Measurements from ENCODE around the gene GALNT13.

The GALNT13 gene

DNA sequence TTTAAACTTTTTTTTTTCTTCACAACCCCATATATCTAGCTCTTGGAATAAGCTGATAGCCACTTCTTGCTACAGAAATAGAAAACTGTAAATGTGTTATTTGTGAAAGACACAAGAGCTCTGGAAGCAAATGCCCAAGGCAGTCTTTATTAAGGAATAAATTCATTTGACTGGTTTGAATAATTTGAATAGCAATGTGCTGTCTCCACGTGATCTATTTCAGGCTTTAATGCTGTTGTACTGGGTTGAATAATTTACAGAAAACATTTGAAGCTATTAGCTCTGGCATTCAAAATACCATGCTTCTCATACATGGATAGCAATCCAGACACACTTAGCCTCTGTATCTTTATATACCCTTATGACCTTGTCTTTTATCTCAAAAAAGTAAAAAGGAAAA lies 460.1 kb downstream of the GALNT13 start:
- no peak for DNase-seq

DNA sequence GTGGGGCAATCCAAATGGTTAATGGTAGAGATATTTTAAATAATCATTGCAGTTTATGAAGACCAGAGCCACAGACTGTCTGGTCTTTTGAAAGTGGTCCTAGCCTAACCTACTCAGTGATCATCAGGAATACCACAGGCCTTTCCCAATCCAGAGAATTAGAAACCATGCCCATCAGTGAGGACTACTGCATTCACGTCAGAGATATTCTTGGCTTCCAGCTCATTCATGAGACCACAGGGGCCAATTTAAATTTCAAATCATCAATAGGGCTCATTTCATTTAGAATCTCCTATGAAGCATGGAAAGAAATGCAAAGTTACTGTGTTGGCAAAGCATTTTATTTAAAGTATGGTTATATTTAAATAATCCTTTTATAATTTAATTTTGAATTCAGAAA lies 464.5 kb downstream of the GALNT13 start:
- no peak for DNase-seq

DNA sequence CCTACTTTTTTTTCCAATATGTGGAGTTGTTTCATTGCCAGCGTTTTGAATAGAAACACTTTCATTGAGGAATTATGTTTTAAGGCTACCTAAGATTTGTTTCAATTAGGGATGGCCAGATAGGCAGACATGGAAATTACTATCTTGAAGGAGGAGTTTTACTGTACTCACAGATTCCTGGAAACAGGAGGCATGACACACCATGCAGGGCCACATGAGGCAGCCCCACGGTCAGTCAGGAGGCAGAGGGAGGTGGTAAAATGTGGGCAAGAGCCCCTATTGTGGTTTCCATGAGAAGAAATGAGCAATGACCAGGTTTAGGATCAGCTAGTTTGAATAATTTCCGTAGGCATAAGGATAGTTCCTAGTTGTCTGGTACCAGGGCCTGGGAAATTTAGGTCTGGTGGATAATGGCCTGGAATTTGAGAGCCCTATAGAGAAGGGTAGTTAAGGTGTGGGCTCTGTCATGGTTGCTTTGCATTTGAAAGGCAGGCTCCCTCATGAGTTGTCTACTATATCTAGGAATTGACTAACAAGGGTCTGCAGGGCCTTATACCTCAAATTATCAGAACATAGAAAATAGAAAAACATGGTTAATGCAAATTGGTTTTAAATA lies 466.7 kb downstream of the GALNT13 start:
- DNase-seq, result no peak

DNA sequence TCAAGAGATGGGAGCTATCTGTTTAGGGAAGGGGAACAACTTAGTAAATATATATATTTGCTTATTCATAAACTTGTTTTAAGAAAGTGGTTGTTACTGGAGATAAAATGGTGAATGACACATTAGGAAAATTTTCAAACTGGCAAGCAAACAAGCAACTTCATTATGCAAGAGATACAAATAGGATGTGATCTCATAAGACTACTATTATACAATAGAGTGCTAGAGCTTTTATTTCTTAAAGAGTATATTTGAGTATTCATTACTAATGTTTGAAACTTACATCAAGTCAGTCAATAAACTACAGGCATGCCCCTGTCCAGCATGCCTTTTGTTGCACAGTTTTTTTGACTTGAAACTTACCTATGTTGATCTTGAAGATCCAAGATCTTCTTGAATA lies 471.6 kb downstream of the GALNT13 start:
- DNase-seq, result no peak

DNA sequence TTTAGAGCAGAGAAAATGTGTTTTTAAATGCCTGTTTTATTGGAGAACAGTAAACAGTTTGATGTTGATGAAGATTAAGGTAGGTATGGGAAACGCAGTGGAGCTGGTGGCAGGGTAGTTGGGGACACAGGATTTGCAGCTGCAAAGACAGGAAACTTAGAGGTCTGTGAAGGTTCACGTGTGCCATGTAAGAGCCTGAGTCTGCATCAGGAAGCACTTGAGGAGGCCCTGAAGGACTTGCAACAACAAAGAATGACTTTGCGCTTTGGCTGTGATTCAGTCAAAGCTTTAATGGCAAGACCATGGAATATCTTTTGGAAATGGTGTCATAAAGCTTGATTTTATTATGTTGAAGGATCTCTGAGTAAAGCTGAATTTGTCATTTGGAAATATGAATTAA lies 479.2 kb downstream of the GALNT13 start:
- DNase-seq, result no peak

DNA sequence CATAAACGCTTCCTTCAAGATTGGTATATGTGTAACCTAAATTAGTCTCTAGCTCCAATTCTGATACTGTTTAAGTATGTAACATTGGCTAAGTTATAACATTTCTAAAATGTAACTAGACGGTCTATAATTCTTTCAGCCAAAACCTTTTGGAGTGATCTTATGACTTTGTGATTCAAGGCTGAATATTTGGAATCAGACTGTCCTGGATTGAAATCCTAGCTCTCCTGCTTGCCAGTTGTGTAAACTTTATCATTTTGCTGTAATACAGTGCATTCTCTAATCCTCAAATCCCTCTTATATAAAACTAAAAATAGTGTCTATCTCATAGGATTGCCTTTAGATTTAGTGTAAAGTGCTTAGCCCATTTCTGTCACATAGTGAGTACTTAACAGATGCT lies 489.6 kb downstream of the GALNT13 start:
- DNase-seq, result no peak

DNA sequence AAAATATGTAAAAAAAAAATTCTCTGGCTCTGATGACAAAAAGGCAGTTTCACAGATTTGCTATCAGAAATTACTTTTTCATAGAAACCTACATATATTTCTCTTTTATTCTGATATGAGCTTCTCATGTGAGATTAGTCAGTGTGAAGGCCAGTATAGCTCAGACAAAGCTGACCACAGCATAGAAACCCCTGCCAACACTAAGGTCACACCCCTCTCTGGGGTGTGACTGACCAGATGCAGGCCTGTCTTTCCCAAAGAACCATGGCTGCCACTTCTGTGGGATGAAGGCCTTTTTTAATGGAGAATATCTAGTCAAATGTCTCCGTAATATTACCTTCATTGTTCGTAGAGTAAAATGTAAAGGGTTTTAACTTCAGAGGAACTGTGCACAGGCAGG lies 496.4 kb downstream of the GALNT13 start:
- DNase-seq, result no peak

DNA sequence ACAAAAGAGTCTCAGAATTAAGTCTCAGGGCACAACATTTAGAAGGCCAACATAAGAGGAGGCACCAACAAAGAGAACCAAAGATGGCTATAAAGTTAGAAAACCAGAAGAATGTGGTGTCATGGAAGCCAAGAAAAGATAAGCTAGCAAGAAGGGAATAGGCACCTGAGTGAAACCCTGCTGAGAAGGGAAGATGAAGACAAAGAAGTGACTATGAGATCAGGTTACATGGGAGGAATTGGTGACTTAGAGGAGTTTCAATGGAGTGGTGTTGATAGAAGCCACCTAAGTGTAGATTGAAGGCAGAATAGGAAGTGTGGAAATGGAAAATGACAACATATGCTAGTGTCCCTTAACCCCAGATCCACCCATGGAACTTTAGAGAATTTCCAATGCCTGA lies 499.2 kb downstream of the GALNT13 start:
- no peak for DNase-seq

DNA sequence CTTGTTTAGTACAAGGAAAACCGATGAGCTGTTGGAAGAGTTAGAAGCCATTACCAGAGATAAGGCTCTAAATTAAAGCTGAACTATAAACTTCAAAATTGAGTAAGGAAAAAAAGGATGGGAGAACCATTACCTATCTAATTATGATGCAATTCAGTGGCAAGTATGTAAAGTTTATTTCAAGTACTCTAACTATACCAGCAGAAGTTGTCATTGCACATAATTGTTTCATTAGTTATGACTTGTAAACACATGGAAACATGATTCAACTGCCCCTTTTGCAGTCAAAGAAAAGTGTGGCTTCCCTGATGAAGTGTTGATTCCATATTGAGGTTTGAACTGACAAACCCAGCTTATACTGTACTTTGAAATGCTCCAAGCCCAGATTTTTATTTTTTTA lies 502.7 kb downstream of the GALNT13 start:
- DNase-seq, result no peak

DNA sequence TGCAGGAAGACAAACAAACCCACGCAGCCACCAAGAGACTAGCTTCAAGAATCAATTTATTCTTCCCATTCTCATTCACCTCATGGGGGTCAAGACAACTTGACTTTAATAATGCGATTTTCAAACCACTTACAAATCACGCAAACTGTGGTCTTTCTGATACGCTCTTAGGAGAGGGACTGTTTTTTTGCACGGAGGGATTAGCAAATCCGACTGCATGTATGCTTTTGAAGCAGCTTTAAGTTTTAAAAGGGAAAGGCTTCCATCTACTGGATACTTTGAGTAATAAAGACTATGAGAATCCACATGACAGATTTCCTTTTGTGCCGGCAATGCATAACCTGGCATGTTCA lies 503.8 kb downstream of the GALNT13 start:
- DNase-seq, result no peak

DNA sequence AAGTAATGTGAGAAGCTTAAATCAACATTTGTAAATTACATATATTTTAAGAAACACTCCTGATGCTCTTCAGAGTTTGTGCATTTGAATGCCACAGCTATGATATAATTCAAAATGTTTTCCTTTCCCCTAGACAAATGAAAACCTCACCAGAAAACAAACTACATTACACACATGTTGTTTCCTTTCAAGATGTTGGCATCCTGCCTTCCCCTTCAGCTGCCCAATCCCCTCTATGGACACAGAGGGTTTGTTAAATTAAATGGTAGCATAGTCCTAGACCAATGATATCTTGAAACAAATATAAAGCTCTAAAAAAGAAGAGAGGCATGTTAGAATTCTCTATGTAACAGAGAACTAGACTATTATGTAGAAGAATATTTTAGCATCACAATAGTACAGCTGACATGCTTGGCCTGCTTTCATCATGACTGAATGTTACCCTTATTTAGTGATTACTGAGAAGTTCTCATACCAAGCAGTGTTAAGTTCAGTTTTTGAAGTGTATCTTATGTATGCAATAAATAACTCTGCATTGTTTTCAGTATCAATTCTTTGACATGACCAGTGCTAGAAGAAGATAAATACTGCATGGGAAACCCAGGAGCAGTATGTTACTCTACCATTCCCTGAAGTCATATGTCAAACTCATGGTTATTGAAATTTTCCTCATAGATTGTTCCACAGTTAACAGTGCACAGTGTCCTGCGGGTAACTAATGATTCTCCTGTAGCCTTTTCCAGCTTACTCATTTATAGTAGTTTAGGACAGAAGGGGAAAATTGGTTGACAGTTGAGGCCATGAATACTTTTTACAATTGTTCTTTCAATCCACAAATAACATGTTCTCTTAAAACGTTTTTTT lies 510.4 kb downstream of the GALNT13 start:
- DNase-seq, result no peak

DNA sequence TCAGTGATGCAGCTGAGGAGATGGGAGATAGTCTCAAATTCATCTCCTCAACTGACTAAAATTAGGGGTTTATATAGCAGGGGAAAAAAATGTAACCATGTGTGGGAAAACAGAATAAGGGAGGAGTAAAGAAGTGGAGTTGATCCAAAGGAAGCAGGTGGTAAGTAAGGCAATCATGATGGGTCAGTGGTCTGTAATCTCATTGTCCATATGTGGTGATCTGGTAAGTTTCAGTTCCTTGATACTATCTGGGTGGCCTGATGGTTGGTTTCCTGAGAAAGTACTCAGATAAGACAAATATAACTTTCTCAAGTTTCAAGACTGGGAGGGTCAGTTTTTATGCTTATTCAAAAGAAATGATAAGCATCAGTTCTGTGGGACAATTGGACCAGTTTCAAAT lies 514.5 kb downstream of the GALNT13 start:
- DNase-seq, result no peak

DNA sequence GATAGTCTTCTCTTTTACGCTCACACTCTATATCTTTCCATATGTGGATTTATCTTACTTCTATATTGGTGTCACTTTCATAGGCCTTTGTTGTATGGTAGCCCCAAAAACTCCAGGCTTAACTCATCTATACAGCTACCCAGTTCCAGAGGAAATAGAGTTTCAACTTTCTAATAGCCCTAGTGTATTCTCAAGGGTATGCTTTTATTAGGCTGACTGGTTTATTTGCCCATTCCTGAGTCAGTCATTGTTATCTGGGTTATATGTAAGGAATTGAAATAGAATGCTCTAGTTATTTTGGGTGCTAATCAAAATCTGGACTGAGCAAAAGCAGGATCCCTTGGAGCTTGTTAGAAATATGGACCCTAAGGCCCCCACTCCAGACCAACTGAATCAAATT lies 519.3 kb downstream of the GALNT13 start:
- no peak for DNase-seq

DNA sequence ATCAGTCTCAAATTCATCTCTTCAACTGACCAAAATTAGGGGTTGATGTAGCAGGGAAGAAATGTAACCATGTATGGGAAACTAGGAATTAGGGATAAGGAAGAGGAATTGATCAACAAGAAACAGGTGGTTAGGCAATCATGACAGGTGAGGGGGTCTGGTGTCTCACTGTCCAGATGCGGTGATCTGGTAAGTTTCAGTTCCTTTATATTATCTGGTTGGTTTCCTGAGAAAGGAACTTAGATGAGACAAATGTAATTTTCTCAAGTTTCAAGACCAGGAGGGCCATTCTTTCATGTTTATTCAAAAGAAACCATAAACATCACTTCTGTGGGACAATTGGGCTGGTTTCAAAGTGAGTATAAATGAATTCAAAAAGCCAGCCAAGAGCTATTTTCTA lies 520.5 kb downstream of the GALNT13 start:
- no peak for DNase-seq

DNA sequence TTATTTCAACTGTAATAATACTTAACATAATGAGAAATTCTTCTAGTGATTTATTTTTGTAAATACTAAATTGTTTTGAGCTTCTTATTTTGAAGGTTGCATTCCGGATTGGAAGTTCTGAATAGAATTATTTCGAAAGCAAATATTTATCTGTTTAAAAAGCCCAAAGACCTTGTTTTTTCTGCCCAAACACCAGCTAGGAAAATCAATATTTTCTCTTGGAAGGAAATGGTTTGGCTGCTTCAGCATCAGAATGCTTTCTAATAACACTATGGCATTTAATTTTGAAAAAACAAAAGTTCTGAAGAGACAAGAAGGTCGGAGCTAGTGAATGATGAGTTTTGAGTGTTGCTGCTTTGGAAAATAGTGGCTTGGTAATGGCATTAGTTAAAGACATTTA lies 522.9 kb downstream of the GALNT13 start:
- no peak for DNase-seq

DNA sequence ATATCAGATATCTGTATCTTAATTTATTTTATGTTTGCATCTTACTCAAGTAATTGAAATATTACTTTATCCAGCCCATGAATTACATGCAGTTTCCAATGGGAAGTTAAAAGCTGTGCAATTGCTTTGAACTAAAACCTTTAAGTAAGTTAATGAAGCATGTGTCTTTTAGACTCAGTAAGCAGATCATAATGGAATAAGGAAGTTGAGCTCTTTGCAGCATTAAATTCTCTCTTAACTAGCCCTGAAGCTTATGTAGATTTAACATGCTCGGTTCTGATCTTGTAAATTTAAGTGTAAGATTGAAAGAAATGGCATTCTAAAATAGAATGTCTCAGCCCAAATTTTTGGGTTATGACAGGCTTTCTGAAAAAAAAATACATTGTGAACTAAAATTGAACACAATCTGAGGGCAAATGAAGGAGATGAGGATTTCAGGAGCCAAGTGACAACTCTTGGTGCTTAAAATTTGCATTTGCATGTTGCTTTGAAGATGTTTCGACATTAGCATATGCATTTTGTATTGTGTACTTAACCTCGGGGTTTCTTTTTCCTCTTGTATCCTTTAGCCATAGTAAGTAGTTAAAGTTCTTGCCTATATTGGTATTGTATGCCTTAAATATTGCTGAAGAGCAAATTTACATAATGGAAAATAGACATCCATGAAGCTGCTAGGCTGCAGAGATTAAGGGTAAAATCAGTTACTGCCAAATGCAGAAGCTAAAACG lies 529.0 kb downstream of the GALNT13 start:
- no peak for DNase-seq

DNA sequence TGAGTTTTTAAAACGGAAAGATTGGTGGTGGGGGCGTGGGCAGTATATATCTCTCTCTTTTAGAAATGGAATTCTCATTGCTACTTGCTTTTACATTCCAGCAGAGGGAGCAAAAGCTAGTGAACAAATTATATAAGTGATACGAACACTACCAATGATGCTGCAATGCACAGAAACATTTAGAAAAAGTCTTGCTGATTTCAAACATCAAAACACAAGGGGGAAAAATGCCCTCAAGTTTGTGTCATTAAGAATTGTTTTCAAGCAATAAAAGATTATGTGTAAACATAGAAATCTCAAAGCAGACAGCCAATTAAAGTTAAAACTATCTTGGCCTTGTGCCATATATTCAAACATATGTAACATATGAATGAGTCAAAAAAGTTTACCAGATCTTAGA lies 530.5 kb downstream of the GALNT13 start:
- no peak for DNase-seq

DNA sequence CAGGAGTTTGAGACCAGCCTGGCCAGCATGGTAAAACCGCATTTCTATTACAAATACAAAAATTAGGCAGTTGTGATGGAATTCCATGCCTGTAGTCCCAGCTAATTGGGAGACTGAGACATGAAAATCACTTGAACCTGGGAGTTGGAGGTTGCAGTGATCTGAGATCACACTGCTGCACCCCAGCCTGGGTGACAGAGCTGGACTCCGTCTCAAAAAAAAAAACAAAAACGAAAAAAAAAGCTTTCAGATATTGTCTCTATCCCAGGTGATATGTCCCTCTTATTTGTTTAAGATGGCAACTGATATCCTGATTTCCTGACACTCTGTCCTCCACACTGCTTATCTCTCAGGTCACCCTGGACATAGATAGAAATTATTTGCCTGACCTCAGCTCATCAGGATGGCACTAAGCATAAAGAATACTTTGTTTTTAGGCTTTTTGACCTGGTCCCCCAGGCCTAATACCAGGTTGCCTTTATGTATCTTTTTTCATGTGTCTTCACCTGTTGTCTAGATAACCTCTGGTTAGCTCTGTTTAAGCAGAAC lies 531.6 kb downstream of the GALNT13 start:
- DNase-seq, result no peak

DNA sequence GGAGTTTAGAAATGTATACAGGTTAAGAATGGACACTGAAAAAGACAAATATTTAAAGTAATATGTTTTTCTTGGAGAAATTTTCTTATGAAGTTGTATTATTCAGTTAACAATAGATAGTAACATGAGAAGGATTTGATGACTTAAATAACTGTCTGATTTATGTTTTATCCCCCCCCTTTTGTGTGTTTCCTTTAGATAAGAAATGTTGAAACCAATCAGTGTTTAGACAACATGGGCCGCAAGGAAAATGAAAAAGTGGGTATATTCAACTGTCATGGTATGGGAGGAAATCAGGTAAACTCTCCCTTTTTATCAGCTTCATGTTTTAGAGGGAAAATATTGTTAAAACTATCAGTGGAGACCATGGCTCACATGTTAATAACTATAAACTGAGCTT lies 537.1 kb downstream of the GALNT13 start:
- DNase-seq, result no peak

DNA sequence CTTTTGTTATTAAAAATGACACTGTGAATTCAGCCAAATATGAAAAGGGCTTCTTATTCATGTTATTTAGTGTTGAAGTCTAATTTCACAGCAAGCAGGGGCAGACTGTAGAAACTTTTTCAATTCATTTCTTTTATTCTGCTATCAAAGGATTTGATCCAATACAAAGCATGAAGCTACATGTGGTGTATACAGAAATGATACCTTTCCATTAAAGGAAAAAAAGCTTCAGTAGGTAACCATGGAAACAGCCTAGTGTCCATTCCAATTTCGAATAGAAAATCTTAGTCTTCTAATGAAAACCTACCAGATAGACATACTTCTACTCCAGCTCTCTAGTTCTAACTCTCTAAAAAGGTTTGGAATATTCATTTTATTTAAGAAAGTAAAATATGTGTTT lies 550.5 kb downstream of the GALNT13 start:
- no peak for DNase-seq

DNA sequence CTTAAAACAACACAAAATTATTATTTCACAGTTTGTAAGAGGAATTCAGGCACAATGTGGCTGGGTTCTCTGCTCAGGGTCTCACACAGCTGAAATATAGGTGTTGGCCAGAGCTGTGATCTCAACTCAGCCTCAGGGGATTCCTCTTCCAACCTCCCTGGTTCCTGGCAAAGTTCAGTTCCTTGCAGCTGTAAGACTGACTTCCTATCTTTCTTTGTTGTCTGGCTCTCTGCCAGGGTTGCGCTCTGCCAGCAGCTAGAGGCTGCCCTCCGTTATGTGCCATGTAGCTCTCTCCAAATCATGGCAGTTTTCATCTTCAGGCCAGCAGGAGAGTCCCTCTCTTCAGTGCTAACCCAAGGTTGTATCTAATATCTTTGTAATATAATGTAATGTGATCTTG lies 554.3 kb downstream of the GALNT13 start:
- no peak for DNase-seq

DNA sequence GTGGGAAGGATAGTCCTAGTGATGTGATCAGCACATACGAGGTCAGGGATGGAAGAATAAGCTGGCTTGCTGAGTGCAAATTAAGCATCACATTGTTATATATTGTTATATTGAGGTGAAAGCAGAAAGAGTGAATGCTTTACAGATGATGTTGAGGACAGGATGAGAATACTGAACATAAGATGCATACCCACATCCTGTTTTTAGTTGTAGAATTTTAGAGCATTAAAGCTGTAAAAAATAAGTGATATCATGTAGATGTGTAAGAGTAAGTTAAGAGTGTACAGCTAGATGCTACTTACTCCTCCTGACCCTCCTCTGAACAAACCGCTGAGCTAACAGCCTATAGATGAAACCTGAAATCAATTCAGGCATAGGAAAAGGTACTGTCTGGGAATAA lies 555.7 kb downstream of the GALNT13 start:
- no peak for DNase-seq

DNA sequence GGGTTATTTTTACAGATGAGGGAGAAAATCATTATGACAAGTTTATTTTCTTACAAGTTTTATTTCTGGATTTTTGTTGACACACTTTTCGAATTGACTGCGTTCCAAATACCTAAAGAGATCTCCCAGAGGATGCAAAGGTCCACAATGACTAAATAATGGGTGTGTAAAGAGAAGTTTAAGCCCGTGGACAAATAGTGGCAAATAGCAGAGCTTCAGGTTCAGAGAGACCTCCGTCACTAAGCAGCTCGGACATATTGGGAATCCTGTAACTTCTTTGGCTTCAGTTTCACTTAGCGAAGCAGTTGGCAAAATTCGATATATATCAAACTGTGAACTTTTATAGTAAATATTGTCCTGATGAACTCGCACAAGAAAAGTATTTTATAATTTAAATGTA lies 556.3 kb downstream of the GALNT13 start:
- DNase-seq, result no peak

DNA sequence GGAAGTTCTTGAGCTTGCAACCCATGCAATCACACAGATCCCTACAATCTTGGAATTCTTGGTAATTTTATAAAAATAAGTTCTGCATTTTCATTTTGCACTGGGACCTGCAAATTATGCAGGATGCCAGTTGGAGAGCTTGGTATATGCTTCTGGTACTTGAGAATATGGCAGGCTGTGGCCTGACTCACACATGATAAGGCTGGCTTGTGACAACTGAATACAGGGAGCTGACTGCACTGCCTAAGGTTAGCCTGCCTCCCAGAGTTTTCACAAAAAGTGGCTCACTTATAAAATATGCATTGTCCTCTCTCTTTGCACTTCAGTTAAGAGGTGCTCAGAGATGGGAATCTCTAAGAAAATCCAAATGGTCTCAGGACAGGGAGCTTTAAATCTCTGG lies 561.3 kb downstream of the GALNT13 start:
- DNase-seq, result no peak

All from activated CD8-positive, alpha-beta memory T cell treated with anti-CD3 and anti-CD28 coated beads, Interleukin-2, amount 50 U/mL, for 48 hours (primary cell).